GM21367 (cell line): ENCODE results near the gene TSPEAR.
"Not testable (repeated sequence)": the region's sequence is repeated elsewhere in the genome, so short reads cannot be mapped to it uniquely, and the experiment has no call there.

Experiments used
- ATAC-seq: cut with Tn5 transposase; IDR thresholded peaks from one replicate; pipeline ENCODE4 v1.9.1; 2021; ENCODE audit not compliant: unreplicated experiment

TSPEAR gene

DNA sequence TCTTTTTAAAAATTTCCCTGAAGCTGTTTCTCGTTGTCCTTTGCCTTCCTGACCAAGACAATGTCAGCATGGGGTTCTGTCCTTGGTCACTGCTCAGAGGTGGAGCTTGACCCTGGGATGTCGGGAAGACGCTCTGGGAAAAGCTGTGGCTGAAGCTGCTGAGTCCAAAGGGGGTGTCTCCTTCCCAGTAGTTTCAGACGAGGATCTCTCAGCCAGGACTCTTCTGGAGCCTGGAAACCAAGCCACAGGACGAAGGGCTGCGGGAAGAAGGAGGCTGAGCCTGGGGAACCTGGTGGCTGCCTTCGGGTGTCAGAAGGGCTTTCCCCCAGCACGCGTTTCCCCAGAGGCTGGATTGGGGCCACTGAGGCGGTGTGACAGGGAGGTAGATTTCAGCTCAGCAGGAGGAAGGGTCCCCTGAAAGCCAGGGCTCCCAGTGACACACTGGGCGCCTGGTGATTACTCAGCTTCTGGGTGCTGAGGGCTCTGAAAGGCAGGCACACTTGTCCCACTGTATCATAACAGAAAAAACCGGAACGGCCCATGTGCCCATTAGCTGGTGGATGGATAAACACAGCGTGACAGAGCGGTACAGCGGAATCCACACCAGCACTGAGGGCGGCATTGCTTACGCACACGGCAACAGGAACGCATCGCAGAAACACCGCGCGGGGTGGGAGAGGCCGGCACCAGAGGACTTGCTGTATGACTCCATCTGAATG, 24.4 kb downstream of the TSPEAR start:
- ATAC-seq: no peak

DNA sequence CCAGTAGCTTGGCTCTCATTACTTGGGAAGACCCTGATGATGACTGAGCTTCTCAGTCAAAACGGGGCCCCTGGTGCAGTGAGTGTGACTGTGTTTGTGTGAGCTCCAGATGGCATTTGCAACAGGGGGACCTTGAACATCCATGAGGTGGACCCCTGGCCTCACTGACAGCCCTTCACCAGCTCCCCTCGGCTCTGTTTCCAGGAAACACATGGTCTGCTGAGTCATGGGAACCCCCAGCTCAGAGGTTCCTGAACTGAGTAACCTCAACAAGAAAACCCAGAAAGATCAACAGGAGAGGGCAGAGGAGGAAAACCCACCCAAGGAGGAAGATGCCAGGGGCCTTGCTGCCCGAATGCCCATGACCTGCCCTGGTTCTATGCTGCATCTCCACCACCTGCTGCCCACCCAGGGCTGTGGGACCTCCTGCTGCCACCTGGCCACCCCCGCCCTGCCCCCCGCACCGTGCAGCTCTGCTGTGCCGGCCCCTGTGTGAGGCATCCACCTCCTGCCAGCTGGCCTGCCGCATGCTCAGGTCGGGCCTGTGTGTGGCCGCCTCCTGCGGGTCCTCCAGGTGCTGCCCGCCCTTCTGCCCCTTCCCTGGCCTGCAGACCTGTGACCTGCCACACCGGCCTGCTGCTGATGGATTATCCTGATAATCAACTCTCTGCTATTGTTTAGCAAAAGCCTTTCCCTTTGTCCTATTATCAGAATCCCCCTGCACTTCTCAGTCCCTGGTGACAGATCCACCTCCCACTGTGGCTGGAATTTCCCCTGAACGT, 25.2 kb downstream of the TSPEAR start:
- no peak for ATAC-seq

DNA sequence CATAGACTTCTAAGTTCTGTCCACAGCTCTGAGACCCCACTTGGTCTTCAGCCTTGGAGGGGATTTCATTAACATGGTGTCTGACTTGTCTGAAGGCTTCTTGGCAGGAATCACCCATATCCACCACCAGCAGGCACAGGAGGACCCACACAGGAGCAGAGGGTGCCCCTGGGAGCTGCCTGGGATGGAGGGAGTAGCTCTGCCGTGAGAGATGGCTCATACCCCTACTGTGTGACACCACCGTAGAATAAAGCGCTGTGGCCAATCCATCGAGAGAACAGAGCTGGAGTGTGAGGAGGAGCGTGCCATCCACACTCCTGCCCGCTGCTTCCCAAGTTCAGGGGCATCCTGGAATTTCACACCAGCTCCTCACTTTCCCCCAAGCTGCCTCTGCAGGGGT, 26.3 kb downstream of the TSPEAR start:
- ATAC-seq: not testable (repeated sequence)

DNA sequence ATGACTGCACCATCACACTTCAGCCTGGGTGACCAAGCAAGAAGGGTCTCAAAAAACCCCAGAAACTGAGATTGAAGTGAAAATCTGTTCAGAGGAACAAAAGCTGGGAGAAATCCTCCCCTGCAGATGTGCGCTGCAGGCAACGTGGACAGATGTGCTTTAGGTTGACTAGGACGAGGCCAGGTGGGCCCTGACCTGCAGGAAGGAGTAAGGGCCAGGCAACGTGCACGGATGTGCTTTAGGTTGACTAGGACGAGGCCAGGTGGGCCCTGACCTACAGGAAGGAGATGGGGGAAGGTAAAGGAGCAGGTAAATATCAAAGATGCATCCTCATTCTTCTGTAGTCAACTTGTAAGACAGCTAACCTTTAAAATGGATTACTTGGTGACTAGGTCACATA, 26.9 kb downstream of the TSPEAR start:
- no peak for ATAC-seq

DNA sequence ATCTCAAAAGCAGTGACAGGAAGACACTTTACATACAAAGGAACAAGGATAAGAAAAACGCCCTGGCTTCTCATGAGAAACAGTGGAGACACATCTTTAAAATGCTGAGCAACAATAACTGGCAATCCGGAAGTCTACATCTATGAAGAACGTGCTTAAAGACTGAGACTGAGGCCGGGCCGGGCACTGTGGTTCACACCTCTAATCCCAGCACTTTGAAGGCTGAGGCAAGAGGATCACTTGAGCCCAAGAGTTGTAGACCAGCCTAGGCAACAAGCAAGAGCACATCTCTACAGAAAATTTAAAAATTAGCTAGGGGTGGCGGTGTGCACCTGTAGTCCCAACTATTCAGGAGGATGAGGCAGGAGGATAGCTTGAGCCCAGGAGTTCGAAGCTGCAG, 27.3 kb downstream of the TSPEAR start:
- no peak for ATAC-seq

DNA sequence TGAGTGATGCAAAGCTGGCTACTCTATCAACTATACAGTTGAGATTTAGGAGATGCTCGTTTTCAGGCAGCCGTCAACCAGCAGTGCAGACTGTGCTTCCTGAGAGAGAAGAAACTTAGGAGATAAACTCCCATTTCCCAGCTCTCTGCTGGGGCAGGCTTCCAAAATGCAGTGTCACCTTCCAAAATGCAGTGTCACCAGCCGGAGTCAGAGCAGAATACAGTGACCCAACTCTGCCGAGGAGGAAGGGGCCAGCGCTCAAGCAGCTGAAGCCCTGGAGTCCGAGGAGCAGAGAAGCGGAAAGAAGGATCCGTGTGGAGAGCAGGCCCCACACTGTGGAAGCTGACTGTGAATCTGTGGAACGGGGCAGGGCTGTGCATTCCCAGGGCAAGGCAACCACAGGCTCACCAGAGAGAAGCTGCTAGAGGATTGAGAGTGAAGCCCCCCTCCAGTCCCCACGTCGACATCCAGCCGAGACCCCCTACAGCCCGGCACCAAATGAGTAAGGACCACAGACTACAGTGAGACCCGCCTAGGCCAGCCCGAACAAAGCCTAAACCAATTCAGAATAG, 28.7 kb downstream of the TSPEAR start:
- ATAC-seq: no peak

DNA sequence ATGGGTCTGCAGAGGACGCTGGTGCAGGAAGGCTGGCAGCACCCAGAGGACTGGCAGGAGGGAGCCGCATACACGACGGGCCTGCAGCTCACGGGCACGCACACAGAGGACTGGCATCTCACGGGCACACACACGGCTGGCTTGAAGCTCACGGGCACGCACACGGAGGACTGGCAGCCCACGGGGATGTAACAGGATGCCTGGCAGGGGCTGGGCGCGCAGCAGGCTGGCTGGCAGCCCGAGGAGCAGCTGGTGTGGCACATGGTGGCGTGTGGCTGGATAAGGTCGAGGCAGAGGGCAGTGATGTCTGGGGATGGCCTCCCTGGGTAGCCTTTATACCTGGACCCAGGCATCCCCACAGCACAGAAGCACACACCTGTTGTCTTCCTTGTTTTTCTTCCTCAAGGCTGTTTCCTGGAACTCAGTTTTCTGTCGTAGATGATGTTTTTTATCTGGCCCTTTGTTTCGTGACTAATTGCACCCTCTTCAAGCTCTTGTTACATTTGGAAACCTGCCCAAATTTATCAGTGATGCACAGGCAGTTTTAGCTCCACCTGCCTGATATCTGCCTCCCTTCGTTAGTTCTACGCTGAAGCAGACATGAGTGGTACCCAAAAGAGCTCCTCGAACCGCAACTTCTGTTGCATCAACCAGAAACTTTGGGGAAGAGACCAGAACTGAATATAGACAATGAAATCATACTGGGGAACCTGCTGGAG, 29.4 kb downstream of the TSPEAR start, which contains the start of gene KRTAP12-1:
Gene KRTAP12-1, minus strand, starts transcription at position 303 of the 719 bp plus-strand sequence. Its CDS starts 40 bp downstream, at position 263.
- ATAC-seq: no peak

DNA sequence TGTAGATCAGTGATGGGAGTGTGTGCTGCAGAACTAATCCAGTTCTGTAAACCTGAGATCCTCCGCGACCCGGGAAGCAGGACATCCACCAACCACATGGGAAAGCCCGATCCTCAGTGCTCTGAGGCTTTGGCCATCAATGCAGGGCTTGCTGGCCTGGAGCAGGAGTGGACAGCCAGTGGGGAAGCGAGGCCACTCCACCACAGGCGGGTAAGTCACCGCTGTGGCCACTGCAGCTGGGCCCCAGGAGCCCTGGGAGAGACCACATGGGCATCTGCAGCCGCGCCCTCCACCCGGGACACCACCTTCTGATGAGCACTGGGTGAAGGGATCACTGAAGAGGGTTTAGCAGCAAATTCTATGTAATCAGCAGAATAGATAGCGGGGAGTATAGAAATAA, 30.2 kb downstream of the TSPEAR start:
- no peak for ATAC-seq

DNA sequence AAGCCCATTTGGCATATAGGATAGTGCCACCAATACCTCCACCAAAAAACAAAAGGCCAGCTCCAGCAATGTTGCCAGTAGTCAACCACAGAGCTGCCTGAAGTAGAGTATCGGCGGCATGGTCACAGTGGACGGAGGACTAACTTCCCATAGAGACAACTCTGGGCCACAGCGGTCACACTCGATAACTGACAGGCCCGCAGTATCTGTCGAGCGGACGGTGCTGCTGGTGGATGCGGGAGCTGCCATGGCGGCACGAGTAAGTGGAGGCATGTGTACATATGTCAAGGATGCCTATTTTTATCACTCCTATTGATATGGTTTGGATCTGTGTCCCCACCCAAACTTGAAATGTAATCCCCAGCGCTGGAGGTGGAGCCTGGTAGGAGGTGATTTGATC, 33.5 kb downstream of the TSPEAR start:
- ATAC-seq: no peak

DNA sequence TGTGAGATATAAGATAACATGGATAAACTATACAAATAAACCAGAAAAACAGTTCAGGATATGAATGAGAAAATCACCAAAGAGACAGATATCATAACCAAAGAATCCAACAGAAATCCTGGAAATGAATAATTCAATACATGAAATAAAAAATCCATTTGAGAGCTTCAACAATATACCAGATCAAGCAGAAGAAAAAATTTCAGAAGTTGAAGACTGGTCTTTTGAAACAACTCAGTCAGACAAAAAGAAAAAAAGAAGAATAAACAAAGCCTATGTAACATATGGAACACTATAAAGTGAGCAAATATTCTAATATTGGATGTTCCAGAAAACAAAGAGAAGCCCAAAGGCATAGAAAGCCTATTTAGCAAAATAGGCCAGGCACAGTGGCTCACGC, 39.5 kb downstream of the TSPEAR start:
- no peak for ATAC-seq

DNA sequence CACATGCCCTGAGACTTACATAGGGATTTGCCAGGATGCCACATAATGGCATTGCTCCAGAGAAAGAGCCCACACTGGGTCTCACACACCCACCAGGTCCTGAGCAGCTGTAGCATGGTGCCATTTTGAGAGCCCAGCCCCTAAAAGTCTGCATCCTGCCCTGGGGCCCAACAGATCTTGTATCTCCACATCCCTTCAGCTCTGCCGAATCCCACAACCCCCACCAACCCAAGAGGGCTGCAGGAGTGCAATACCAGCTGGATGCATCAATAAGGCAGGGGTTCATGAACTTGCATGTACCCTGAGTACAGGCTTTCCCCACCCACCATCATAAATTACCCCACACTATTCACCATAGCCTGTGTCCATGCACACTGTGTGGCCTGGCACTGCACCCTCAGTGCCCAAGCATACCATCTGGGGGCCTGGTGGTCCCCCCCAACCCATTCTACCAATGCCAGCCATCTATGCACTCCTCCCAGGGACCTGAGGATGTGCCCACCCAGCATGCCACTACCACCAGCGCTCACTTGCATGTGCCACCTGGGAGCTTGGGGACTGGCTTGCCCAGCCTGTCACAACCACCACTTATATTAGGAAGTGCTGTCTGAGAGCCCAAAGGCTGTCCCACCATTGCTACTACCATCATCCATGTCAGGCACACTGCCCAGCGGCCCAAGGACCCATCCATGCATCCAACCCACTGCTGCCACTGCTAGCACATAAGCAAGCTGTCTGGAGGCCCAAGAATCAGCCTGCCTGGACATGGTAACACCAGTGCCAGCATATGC, 40.5 kb downstream of the TSPEAR start:
- ATAC-seq: no peak

DNA sequence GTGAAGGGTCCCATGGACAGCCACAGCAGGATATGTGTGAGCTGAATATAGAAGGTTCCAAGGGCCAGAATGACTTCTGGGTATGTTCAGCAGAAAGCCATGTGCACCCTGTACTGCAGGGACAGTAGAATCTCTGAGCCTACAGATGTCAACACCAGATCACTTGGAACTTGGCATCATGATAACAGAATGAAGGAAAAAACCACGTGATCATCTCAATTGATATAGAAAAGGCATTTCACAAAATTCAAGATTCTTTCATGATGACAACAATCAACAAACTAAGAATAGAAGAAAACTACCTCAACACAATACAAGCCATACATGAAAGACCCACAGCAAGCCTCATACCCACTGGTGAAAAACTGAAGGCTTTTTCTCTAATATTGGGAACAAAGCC, 43.8 kb downstream of the TSPEAR start:
- no peak for ATAC-seq

DNA sequence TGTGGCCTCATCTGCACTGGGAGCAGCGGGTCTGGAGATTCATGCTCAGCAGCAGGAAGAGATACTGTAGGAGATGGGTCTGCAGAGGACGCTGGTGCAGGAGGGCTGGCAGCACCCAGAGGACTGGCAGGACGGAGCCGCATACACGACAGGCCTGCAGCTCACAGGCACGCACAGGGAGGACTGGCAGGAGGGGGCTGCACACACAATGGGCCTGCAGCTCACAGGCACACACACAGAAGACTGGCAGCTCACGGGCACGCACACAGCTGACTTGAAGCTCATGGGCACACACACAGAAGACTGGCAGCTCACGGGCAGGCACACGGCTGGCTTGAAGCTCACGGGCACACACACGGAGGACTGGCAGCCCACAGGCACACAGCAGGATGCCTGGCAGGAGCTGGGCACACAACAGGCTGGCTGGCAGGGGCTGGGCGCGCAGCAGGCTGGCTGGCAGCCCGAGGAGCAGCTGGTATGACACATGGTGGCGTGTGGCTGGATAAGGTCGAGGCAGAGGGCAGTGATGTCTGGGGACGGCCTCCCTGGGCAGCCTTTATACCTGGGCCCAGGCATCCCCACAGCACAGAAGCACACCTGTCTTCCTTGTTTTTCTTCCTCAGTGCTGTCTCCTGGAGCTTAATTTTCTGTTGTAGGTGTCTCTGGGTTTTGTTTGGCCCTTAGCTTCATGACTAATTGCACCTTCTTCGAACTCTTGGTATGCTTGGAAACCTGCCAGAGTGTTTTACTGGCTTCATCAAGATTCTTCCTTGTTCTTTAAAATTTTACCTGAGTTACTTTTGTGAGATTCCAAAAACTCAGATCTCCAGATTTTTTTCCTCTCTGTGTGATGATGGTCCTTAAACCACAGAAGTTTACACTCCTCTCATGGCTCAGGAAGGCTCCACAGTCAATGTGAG, 44.7 kb downstream of the TSPEAR start, which contains the start of gene KRTAP12-2:
Gene KRTAP12-2, minus strand, starts transcription at position 527 of the 920 bp plus-strand sequence. Its CDS starts 41 bp downstream, at position 486.
- ATAC-seq: no peak

DNA sequence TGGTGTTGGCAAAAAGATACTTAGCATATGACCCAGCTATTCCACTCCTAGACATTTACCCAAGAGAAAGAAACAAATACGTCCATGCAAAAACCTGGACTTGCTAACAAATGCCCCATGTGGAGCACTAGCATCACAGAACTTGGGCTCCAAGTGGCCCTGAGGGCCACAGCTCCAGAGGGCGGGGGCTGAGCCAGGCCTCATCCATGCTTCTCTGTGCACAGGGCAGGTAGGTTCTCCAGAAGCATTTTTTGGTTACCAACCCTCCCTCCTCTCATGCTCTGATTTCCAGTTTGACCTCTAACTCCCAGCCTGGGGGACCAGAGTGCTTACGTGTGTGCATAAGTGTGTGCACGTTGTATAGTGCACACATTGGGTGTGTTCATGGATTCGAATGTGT, 46.7 kb downstream of the TSPEAR start:
- no peak for ATAC-seq

DNA sequence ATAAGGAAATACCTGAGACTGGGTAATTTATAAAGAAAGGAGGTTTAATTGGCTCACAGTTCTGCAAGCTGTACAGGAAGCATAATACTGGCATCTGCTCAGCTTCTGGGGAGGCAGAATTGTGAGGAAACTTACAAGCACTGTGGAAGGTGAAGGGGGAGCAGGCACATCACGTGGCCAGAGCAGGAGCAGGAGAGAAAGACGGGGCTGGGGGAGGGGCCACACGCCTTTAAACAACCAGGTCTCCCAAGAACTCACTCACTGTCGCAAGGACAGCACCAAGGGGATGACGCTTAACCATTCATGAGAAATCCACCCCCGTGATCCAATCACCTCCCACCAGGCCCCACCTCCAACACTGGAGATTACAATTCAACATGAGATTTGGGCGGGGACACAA, 49.8 kb downstream of the TSPEAR start:
- not testable (repeated sequence) for ATAC-seq

DNA sequence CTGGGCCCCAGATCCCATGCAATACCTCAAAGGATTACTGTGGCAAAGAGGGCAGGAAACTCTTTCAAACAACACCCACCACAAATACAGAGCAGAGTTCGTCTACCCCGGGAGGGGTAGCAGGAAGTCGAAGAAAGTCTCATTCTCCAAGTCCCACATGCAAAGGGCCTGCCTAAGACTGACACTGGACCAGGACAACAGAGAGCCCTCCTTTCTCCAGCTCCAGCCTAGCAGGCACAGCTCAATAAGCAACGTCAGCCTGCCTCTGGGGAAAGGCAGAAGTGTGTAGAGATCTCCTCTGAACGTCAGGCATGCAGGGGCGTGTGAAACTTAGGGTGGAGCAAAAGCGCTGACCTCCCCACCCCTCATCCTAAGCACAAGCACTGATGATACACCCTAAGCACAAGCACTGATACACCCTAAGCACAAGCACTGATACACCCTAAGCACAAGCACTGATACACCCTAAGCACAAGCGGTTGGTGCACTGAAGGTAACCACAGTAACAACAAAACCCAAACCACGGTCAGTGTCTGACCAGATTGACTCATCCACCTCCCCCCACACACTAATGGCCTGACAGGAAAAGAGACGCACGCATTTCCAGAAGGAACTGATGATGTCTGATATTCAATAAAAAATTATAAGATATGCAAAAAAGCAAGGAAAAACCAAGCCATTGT, 52.3 kb downstream of the TSPEAR start:
- ATAC-seq: no peak

DNA sequence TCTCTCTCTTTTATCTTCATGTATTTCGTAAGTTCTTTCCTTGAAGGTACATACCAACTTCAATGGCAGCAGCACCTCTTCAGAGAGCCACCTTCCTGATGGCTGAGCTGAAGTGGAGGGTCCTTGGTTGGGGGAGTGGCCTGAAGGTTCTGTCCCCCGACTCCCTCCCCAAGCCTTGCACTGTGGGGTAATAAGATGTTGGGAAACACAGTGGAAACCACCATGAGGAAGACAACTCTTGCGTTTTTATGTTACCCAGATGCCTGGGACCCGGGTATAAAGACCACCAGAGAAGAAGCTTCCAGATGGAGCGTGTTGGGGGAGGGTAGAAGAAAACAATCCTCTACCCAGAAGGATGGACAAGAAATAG, 52.8 kb downstream of the TSPEAR start:
- ATAC-seq: no peak

DNA sequence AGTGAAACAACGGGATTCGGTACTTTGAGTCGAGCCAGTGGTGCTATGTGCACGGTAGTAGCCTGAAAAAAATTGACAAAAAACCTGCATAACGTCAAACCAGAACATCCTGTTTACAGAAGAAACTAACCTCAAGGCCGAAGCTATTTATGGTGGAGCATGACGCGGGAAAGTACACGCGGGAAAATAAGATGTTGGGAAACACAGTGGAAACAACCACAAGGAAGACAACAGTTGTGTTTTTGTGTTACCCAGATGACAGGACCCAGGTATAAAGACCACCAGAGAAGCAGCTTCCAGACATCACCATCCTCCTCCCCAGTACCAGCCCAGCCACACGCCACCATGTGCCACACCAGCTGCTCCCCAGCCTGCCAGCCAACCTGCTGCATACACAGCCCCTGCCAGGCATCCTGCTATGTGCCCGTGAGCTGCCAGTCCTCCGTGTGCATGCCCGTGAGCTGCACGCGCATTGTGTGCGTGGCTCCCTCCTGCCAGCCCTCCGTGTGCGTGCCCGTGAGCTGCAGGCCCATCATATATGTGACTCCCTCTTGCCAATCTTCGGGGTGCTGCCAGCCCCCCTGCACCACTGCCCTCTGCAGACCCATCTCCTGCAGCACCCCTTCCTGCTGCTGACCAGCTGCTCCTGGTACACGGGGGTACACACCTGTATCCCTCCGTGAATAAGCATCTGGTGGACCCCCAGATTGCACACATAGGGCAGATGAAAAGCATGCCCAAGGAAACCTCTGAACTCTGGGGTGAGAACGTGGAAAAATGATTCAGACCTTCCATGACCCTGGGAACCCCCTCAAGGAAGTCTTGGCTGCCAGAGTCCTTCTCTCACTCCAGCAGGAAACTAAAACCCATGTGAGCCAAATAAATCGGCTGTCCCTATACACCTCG, 53.5 kb downstream of the TSPEAR start, which contains the start of gene KRTAP12-3:
Gene KRTAP12-3, plus strand, starts transcription at position 298 of the 906 bp plus-strand sequence. Its CDS starts 48 bp downstream, at position 346.
- ATAC-seq: no peak
